Measurements from ENCODE around the gene PSTPIP2. TPM values are rescaled to one million over a fixed set of nuclear protein-coding genes. Genes with fewer than 3 reads are reported as not detected.

The PSTPIP2 gene
- total RNA-seq, 1 donor from 2014 or later = 11.5 TPM

DNA sequence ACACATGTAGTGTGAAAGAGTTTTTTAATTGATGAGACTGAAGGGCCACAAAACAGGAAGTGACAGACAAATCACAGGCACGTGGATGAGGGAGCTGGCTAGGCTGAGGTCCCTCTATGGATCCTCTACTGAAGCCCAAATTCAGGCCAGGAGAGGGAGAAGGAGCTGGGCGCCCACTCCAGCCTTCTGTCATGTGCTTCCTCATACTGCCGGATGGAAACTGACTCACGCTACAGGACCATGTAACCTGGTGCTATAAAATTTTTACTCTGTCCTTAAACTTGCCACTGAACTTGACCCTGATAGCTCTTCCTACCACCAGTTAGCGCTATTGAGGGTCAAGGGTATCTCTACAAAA, 31.3 kb downstream of the PSTPIP2 start:
- no peaks in the 10 kb centered on the region for H3K27me3 ChIP-seq (ENCODE audit: low read depth)
- ATAC-seq = peak in 1 of 2 donors; percentile 21
- no peaks in the 10 kb centered on the region for H3K9me3 ChIP-seq

DNA sequence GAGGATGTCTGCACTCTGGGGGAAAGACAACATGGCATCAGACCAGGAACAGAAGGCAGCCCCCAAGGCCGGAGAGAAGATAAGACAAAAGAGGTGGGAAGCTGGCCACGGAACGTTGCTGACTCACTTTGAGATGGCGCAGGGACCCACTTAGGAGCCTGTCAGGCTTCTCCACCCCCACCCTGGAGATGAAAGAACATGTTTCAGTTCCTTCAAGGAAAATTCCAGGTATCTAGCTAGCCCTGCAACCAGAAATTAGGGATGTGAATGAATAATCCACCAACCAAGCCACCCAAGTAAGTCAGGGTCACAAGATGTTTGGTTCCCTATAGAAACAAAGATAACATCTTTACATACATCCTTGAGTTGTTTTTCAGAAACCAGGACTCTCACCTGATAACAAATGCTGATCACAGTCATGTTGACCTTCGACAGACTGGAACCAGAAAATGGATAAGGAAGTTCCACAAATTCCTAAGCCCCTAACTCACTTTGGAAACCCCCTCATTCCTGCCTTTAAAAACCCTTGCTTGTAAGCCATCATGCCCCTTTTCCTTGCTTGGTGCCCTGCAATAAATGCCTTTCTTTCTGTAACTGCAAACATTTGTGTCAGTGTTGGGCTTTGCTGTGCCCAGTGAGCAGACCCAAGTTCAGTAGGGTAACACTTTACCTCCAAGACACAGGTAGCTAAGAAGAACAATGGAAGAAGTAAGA, 31.9 kb downstream of the PSTPIP2 start:
- DNase-seq (no peak), ATAC-seq (no peak)
- TF ChIP-seq, protein P1, sequence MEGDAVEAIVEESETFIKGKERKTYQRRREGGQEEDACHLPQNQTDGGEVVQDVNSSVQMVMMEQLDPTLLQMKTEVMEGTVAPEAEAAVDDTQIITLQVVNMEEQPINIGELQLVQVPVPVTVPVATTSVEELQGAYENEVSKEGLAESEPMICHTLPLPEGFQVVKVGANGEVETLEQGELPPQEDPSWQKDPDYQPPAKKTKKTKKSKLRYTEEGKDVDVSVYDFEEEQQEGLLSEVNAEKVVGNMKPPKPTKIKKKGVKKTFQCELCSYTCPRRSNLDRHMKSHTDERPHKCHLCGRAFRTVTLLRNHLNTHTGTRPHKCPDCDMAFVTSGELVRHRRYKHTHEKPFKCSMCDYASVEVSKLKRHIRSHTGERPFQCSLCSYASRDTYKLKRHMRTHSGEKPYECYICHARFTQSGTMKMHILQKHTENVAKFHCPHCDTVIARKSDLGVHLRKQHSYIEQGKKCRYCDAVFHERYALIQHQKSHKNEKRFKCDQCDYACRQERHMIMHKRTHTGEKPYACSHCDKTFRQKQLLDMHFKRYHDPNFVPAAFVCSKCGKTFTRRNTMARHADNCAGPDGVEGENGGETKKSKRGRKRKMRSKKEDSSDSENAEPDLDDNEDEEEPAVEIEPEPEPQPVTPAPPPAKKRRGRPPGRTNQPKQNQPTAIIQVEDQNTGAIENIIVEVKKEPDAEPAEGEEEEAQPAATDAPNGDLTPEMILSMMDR (IDR thresholded peaks at IDR 0.05) = no peak
- Histone ChIP-seq H3K4me1 (peaks cover 11% of the 10 kb centered on the region), H3K4me3 (no peak overlapping the region), H3K9me3 (no peaks in the 10 kb centered on the region), H3K27me3 (ENCODE audit: low read depth) (no peaks in the 10 kb centered on the region), H3K36me3 (no peaks in the 10 kb centered on the region), H3K27ac (no peak overlapping the region)
- intact Hi-C loops (cut with DNase I) = no loop called here

More for the DNA sequence above, 31.3 kb downstream of the PSTPIP2 start:
- Histone ChIP-seq H3K4me3 (no peak overlapping the region), H3K4me1 (peaks cover 11% of the 10 kb centered on the region), H3K27ac (no peak overlapping the region), H3K36me3 (no peaks in the 10 kb centered on the region)
- DNase-seq = no peak
- intact Hi-C loops (cut with DNase I) = no loop called here
- TF ChIP-seq, protein P1 (IDR thresholded peaks at IDR 0.05) = no peak

DNA sequence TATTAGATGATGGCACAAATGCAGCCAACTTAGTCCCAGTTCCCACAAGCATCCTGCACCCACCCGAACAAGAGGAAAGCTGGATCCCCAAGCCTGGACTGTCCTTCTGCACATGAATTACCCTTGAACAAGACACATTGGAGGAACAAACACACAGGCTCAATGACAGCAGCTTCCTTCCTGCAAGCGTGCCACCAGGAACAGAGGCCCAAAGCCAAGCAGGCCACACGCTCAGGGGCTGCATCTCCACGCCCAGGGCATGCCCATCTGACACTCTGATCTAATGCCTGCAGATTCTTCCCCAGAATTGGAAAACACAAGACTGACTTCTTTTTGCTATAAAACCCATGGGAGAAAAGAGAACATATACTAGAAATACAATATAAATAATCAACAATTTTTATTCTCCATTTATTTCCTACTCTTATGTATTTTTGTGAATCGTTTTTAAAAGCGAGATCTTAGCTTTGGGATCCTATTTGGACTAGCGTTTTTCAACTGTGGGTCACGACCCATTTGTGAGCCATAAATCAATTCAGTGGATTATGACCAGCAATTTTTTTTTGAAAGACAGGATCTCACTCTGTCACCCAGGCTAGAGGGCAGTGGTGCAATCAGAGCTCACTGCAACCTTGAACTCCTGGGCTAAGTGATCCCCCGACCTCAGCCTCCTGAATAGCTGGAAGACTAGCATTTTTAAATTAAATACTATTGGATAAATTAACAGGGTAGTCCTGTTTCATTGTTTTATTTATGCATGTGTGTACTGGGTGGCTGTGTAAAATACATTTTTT, 34.4 kb downstream of the PSTPIP2 start:
- H3K27ac ChIP-seq = no peak overlapping the region
- no peak for DNase-seq
- peaks cover 5% of the 10 kb centered on the region for H3K36me3 ChIP-seq
- no peak overlapping the region for H3K4me3 ChIP-seq
- ATAC-seq = no peak
- TF ChIP-seq, protein P1 (IDR thresholded peaks at IDR 0.05) = no peak
- no peaks in the 10 kb centered on the region for H3K27me3 ChIP-seq (ENCODE audit: low read depth)
- H3K4me1 ChIP-seq = peaks cover 5% of the 10 kb centered on the region
- no peaks in the 10 kb centered on the region for H3K9me3 ChIP-seq
- intact Hi-C loops (cut with DNase I) = no loop called here

DNA sequence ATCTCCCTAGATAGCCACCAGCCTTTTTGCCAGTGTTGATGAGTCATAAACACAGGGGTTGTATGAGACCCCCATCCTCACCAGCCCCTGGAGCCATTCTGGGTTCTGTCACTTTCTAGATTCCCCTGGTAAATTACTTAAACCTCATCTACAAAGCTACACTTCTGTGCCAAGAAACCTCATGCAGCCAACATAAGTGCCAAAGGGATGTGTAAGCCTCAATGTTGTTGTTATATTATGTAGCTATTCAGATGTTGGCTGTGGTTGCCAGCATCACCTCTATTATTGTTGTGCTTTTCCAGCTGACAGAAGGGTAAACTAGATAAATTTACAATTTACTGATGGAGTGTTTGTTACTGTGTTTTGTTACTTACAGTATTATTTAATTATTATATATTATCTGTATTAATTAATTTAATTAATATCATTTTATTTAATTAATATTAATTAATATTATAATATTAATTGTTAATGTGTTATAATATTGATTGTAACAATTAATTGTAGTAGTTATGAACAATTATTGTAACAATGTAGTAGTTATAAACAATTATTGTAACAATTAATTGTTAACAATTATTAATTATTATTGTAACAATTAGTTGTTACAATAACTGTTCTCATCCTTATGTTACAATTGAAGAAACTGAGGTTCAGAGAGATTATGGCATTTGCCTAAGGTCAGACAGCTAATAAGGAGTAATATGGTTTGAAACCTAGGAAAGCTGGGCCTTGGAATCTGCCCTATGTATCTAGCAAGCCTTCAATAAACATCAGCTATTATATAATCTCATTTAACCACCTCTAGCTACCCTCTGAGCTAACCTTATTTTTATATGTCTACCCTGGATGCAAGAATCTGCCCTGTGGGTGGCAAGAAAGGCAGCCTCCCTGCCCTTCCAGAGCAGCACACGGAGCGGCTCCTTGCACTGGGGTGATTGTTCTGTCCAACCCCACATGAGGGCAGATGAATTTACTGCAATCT, 36.1 kb downstream of the PSTPIP2 start:
- Histone ChIP-seq H3K27ac (no peak overlapping the region), H3K9me3 (no peaks in the 10 kb centered on the region), H3K4me1 (no peaks in the 10 kb centered on the region), H3K36me3 (peaks cover 5% of the 10 kb centered on the region), H3K27me3 (ENCODE audit: low read depth) (no peaks in the 10 kb centered on the region), H3K4me3 (no peak overlapping the region)
- ATAC-seq (no peak), DNase-seq (no peak)
- intact Hi-C loops (cut with DNase I) = no loop called here
- TF ChIP-seq, protein P1 (IDR thresholded peaks at IDR 0.05) = no peak

DNA sequence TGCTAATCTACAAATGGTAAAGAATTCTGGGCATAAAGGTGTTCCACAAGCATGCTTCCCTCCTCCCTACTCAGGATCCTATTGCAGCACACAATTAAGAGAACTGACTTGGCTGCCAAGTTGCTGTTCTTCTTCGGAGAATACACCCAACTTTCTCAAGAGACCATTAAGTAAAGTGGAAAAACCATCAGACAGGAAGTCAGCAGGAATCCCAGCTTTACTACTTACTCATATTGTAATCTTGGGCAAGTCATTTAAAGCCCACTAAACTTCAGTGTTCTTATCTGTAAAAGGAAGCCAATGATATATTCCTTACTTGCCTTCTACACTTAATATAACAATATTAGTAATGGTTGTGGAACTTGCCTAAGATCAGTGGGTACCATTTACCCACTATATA, 37.8 kb downstream of the PSTPIP2 start:
- intact Hi-C loops (cut with DNase I) = no loop called here
- DNase-seq = no peak
- H3K4me1 ChIP-seq = no peaks in the 10 kb centered on the region
- H3K27ac ChIP-seq = no peak overlapping the region
- no peak overlapping the region for H3K4me3 ChIP-seq
- TF ChIP-seq, protein P1 (IDR thresholded peaks at IDR 0.05) = no peak
- peak in 1 of 2 donors; percentile 44 for ATAC-seq
- no peaks in the 10 kb centered on the region for H3K9me3 ChIP-seq
- no peaks in the 10 kb centered on the region for H3K27me3 ChIP-seq (ENCODE audit: low read depth)
- peaks cover 5% of the 10 kb centered on the region for H3K36me3 ChIP-seq
